Neutrophil (primary cell): ENCODE data around the gene FBXW7.

Source experiments
- H3K27ac ChIP-seq: fragments of 200-600 bp; sonication (generic); 2 replicates; pipeline ENCODE4 v1.5.1; 2016; ENCODE audit warnings: mild to moderate bottlenecking, moderate library complexity
- H3K27me3 ChIP-seq: fragments of 200-600 bp; sonication (generic); 2 replicates; pipeline ENCODE4 v1.6.0; 2016; ENCODE audit warnings: mild to moderate bottlenecking
- H3K36me3 ChIP-seq: fragments of 200-600 bp; sonication (generic); 2 replicates; pipeline ENCODE4 v1.5.1; 2017
- H3K4me1 ChIP-seq, 2 experiments: fragments of 200-600 bp in 1 of 2; sonication (generic) in 1 of 2; 1 replicate in 1 of 2; 2 replicates in 1 of 2; pipeline versions ENCODE4 v1.5.1 to v1.6.1; 2013 to 2016; ENCODE audit warnings: low read depth in 1 of 2, low read length in 1 of 2, mild to moderate bottlenecking in 1 of 2, moderate library complexity in 1 of 2; ENCODE audit not compliant: control insufficient read depth in 1 of 2, insufficient read depth in 1 of 2
- H3K4me3 ChIP-seq, 2 experiments: fragments of 200-600 bp in 1 of 2; sonication (generic) in 1 of 2; 1 replicate in 1 of 2; 2 replicates in 1 of 2; pipeline ENCODE4 v1.5.1; 2013 to 2016; ENCODE audit warnings: low read depth in 1 of 2, low read length in 1 of 2, mild to moderate bottlenecking in 1 of 2, moderate library complexity in 1 of 2
- H3K9me3 ChIP-seq: fragments of 200-600 bp; sonication (generic); 2 replicates; pipeline ENCODE4 v1.5.1; 2016
- CTCF ChIP-seq: fragments of 200-600 bp; sonication (generic); IDR thresholded peaks from 2 replicates; pipeline ENCODE4 v1.5.1; 2016; ENCODE audit warnings: antibody characterized with exemption

The FBXW7 gene

GRCh38 chr4:152462047-152462446, 73.8 kb downstream of the FBXW7 start:
- Histone ChIP-seq H3K27ac (peak overlapping the region; percentile 60), H3K36me3 (no peaks in the 10 kb centered on the region), H3K27me3 (no peaks in the 10 kb centered on the region), H3K9me3 (no peaks in the 10 kb centered on the region), H3K4me3 (no peak overlapping the region), H3K4me1 (peaks cover 61 to 75% of the 10 kb centered on the region in 2 experiments)
- no peak for TF ChIP-seq CTCF

- H3K27me3 ChIP-seq, result no peaks in the 10 kb centered on the region
- peaks cover 58 to 69% of the 10 kb centered on the region in 2 experiments for H3K4me1 ChIP-seq
- peak overlapping the region in 1 of 2 experiments; percentile 15 for H3K4me3 ChIP-seq
- peak overlapping the region; percentile 70 for H3K27ac ChIP-seq
- no peak for TF ChIP-seq CTCF
- H3K9me3 ChIP-seq, result no peaks in the 10 kb centered on the region
- H3K36me3 ChIP-seq, result no peaks in the 10 kb centered on the region
Measured at GRCh38 chr4:152460488-152460887, 75.4 kb downstream of the FBXW7 start.

- no peaks in the 10 kb centered on the region for H3K36me3 ChIP-seq
- peaks cover 47 to 58% of the 10 kb centered on the region in 2 experiments for H3K4me1 ChIP-seq
- TF ChIP-seq CTCF, result no peak
- H3K27ac ChIP-seq, result peak overlapping the region; percentile 71
- no peaks in the 10 kb centered on the region for H3K27me3 ChIP-seq
- no peaks in the 10 kb centered on the region for H3K9me3 ChIP-seq
- H3K4me3 ChIP-seq, result no peak overlapping the region
Measured at GRCh38 chr4:152459326-152459725, 76.6 kb downstream of the FBXW7 start.

- TF ChIP-seq CTCF, result no peak
- no peaks in the 10 kb centered on the region for H3K27me3 ChIP-seq
- no peak overlapping the region for H3K4me3 ChIP-seq
- no peaks in the 10 kb centered on the region for H3K36me3 ChIP-seq
- H3K9me3 ChIP-seq, result no peaks in the 10 kb centered on the region
- peaks cover 42 to 53% of the 10 kb centered on the region in 2 experiments for H3K4me1 ChIP-seq
- peak overlapping the region; percentile 71 for H3K27ac ChIP-seq
Measured at GRCh38 chr4:152458801-152459302, 77.0 kb downstream of the FBXW7 start.

- H3K4me1 ChIP-seq, result peaks cover 24 to 32% of the 10 kb centered on the region in 2 experiments
- no peaks in the 10 kb centered on the region for H3K27me3 ChIP-seq
- no peak overlapping the region for H3K27ac ChIP-seq
- TF ChIP-seq CTCF, result no peak
- H3K36me3 ChIP-seq, result no peaks in the 10 kb centered on the region
- no peaks in the 10 kb centered on the region for H3K9me3 ChIP-seq
- no peak overlapping the region for H3K4me3 ChIP-seq
Measured at GRCh38 chr4:152456609-152457008, 79.3 kb downstream of the FBXW7 start.
